ENCODE data around the gene AOC3. TPM values are rescaled to one million over a fixed set of nuclear protein-coding genes. Genes with fewer than 3 reads are reported as not detected.

Gene AOC3
- total RNA-seq, 4 donors from 2014 or later: 120 to 591 (median 262) TPM

GRCh38 chr17:42817866-42818265 is 33.1 kb upstream of the AOC3 start:
- TF ChIP-seq CTCF (IDR thresholded peaks at IDR 0.05; ENCODE audit: low read depth): no peak

- TF ChIP-seq CTCF (IDR thresholded peaks at IDR 0.05; ENCODE audit: low read depth): no peak
Observed at GRCh38 chr17:42818379-42818778, 32.6 kb upstream of the AOC3 start.

GRCh38 chr17:42819939-42820535 is 31.0 kb upstream of the AOC3 start:
- TF ChIP-seq CTCF (IDR thresholded peaks at IDR 0.05; ENCODE audit: low read depth): no peak

GRCh38 chr17:42821176-42821575 is 29.8 kb upstream of the AOC3 start:
- TF ChIP-seq CTCF (IDR thresholded peaks at IDR 0.05; ENCODE audit: low read depth): no peak

DNA sequence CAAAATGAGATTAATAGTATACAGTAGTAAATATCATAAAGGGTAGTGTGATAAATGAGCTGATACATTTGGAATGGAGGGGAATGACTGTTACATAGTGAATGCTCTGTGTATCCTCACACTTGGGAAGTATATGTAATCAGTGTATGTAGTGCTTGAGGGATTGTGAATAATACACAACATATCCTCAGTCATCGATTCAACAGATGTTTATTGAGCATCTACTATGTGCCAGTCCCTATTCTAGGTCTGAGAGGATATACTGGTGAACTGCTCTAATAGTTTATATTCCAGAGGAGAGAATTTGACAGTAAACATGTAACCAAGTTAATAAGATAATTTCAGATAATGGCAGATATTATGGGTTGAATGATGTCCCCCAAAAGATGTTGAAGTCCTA is 23.5 kb upstream of the AOC3 start:
- TF ChIP-seq CTCF (IDR thresholded peaks at IDR 0.05; ENCODE audit: low read depth): no peak

DNA sequence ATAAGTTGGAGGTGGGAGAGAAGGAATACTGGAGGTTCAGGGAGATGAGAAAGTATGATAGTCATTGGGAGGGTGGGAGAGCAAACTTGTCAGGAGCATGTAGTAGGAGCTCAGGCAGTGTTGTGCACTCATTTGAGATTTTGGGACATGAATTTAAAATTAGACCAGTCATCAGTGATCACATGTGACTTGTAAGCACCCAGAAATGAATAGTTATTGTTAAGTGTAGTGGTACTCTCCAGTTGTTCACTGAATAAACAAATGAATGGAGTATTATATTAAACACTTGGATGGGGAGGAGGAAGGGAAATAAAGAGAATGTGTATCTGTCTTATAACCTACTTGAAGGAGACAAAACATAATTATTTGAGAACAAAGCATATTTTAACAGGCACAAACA is 20.0 kb upstream of the AOC3 start:
- no peak for TF ChIP-seq CTCF (IDR thresholded peaks at IDR 0.05; ENCODE audit: low read depth)

DNA sequence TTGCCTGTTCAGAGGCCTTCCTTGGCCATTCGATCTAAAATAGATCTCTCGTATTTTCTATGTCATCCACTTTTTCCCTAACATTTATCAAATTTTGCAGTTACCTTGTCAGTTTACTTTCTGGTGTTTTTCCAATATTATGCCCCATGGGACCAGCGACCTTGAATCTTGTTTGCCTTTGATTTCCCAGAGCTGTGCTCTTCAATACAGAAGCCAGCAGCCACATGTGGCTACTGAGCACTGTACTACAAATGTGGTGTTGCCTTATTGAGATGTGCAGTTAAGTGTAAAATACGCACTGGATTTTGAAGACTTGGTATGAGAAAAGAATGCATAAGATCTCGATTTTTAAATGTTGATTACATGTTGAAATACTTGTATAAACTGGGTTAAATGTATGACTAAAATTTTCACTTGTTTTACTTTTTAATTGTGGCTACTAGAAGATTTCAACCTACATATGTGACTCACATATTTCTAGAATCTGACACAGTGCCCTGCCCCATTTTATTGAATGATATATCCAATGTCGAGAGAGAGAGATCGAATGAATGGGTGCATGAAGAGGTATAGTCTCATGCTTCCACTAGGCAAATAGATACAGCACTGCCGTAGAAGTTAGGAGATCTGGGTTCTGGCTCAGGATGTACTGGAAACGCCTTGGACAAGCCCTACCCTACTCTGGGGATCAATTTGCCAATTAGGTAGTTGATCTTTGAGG is 18.6 kb upstream of the AOC3 start:
- TF ChIP-seq CTCF (IDR thresholded peaks at IDR 0.05; ENCODE audit: low read depth): no peak

Measured in subcutaneous adipose tissue (tissue), 4 donors.